Activated CD4-positive, alpha-beta T cell treated with anti-CD3 and anti-CD28 coated beads for 24 hours (primary cell): ENCODE measurements around the gene PDE1A.

ENCODE experiments used
- DNase-seq, 2 donors: peaks; one replicate each; pipeline ENCODE4 v3.0.0-alpha.2; 2020; ENCODE audit warnings: low read depth in 2 of 2

Gene PDE1A

GRCh38 chr2:182133195-182133891, 293.5 kb downstream of the PDE1A start:
- DNase-seq, result no peak

- no peak for DNase-seq
Measured at GRCh38 chr2:182132605-182133004, 294.2 kb downstream of the PDE1A start.

GRCh38 chr2:182128821-182129707, 297.8 kb downstream of the PDE1A start:
- no peak for DNase-seq

GRCh38 chr2:182117196-182117595, 309.6 kb downstream of the PDE1A start:
- DNase-seq, result no peak

- DNase-seq, result no peak
Measured at GRCh38 chr2:182116774-182117173, 310.1 kb downstream of the PDE1A start.

- DNase-seq, result no peak
Measured at GRCh38 chr2:182115258-182115657, 311.6 kb downstream of the PDE1A start.

- no peak for DNase-seq
Measured at GRCh38 chr2:182113334-182113733, 313.5 kb downstream of the PDE1A start.

GRCh38 chr2:182110347-182110746, 316.5 kb downstream of the PDE1A start:
- no peak for DNase-seq

- no peak for DNase-seq
Measured at GRCh38 chr2:182103526-182103925, 323.3 kb downstream of the PDE1A start.

- no peak for DNase-seq
Measured at GRCh38 chr2:182101263-182101662, 325.6 kb downstream of the PDE1A start.

GRCh38 chr2:182098648-182099047, 328.2 kb downstream of the PDE1A start:
- no peak for DNase-seq

- no peak for DNase-seq
Measured at GRCh38 chr2:182097571-182098164, 329.2 kb downstream of the PDE1A start.

- no peak for DNase-seq
Measured at GRCh38 chr2:182090486-182090885, 336.4 kb downstream of the PDE1A start.
